GM21619 (cell line): ENCODE results near the gene GLIS1.

Experiments used
- ATAC-seq: cut with Tn5 transposase; IDR thresholded peaks from one replicate; pipeline ENCODE4 v1.9.1; 2021; ENCODE audit not compliant: unreplicated experiment

The GLIS1 gene

GRCh38 chr1:53680868-53681267 lies 58.1 kb downstream of the GLIS1 start:
- ATAC-seq: no peak

GRCh38 chr1:53678938-53679825 lies 59.8 kb downstream of the GLIS1 start:
- no peak for ATAC-seq

GRCh38 chr1:53678507-53678906 lies 60.5 kb downstream of the GLIS1 start:
- no peak for ATAC-seq

- no peak for ATAC-seq
Observed at GRCh38 chr1:53678046-53678445, 60.9 kb downstream of the GLIS1 start.

GRCh38 chr1:53677486-53677885 lies 61.5 kb downstream of the GLIS1 start:
- no peak for ATAC-seq

- ATAC-seq: no peak
Observed at GRCh38 chr1:53672785-53673184, 66.2 kb downstream of the GLIS1 start.

GRCh38 chr1:53672243-53672642 lies 66.7 kb downstream of the GLIS1 start:
- no peak for ATAC-seq

GRCh38 chr1:53669621-53670191 lies 69.3 kb downstream of the GLIS1 start:
- ATAC-seq: no peak

- no peak for ATAC-seq
Observed at GRCh38 chr1:53666566-53666965, 72.4 kb downstream of the GLIS1 start.

- no peak for ATAC-seq
Observed at GRCh38 chr1:53665996-53666395, 73.0 kb downstream of the GLIS1 start.

- ATAC-seq: no peak
Observed at GRCh38 chr1:53663529-53664300, 75.2 kb downstream of the GLIS1 start.

- ATAC-seq: no peak
Observed at GRCh38 chr1:53662951-53663350, 76.0 kb downstream of the GLIS1 start.

- ATAC-seq: no peak
Observed at GRCh38 chr1:53662169-53662568, 76.8 kb downstream of the GLIS1 start.

- ATAC-seq: no peak
Observed at GRCh38 chr1:53661496-53661895, 77.5 kb downstream of the GLIS1 start.

GRCh38 chr1:53660666-53661065 lies 78.3 kb downstream of the GLIS1 start:
- no peak for ATAC-seq

- ATAC-seq: no peak
Observed at GRCh38 chr1:53659436-53659835, 79.5 kb downstream of the GLIS1 start.

GRCh38 chr1:53658489-53659230 lies 80.3 kb downstream of the GLIS1 start:
- ATAC-seq: no peak

GRCh38 chr1:53657891-53658396 lies 81.0 kb downstream of the GLIS1 start:
- ATAC-seq: no peak

- ATAC-seq: no peak
Observed at GRCh38 chr1:53657531-53657805, 81.5 kb downstream of the GLIS1 start.

GRCh38 chr1:53656747-53657530 lies 82.0 kb downstream of the GLIS1 start:
- ATAC-seq: no peak
